ENCODE measurements around the gene SEMA4B.

The SEMA4B gene

DNA sequence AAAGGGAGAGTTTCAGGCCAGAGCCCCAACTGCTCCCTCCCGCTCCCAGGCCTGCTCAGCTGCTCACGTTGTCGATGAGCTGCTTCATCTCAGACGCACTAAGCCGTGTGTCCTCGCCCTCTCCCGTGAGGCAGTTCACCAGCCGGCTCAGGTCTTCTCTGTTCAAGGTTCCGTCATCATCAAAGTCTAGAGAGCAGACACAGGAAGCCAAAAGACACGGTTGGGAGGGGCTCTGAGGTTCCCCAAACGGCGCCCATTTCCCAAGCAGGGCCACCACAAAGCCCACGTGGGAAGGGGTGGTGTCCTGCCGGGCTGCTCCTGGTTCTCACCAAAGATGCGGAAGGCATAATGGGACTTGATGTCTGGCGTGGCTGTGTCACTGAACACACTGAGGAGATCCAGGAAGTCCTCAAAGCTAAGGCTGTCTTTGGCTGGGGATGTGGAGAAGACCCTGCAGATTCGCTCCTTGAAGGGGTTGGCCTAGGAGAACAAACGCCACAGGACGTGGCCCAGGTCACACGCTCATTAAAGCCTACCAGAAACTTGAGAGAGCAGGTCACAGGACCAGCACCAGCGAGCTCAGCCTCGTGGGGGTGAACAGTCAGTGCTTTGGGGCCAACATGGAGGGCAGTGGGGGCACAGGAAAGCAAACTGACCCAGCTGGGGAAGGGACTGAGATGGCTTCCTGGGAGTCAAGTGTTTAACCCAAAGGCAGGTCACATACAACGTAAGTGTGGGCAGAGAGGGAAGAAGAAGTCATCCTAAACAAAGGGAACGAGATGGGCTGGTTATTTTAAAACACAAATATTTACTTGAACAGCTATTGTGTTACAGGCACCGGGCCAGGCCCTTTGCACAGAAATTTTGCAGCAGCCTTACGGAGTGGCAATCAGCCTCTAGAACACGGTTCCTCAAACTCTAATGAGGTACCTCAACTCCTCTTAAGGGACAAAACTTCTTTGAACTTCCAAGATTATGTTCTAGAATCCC, 30.2 kb downstream of the SEMA4B start:
- Histone ChIP-seq H3K9me3 (ENCODE audit: control insufficient read depth, insufficient read depth, low read length) (no peaks in the 10 kb centered on the region), H3F3A (ENCODE audit: control insufficient read depth, insufficient read depth) (0 out of 2 replicates have a peak, but pooled peaks cover 2% of the 10 kb centered on the region), H3K4me3 (ENCODE audit: low read length) (peak overlapping the region; percentile 96), H3K79me2 (ENCODE audit: control insufficient read depth, low read length) (peaks cover 29% of the 10 kb centered on the region), H3K36me3 (ENCODE audit: control insufficient read depth, low read length) (peaks cover 41% of the 10 kb centered on the region), H3K4me1 (ENCODE audit: control insufficient read depth, low read length) (peaks cover 35% of the 10 kb centered on the region), H3K27ac (ENCODE audit: low read depth, low read length) (peak overlapping the region; percentile 48), H4K20me1 (ENCODE audit: control insufficient read depth, insufficient read depth, low read depth, low read length) (no peaks in the 10 kb centered on the region), H3K27me3 (ENCODE audit: control insufficient read depth, low read length) (no peaks in the 10 kb centered on the region), H3K9me2 (replicated peaks; ENCODE audit: control insufficient read depth, low read length) (no peaks in the 10 kb centered on the region), H3K4me2 (ENCODE audit: low read length) (peak overlapping the region; percentile 100)
- TF ChIP-seq CTCF (IDR thresholded peaks at IDR 0.05; ENCODE audit: low read depth, low read length, poor library complexity, severe bottlenecking), result no peak
- no peak for TF ChIP-seq EZH2phosphoT487 (IDR thresholded peaks at IDR 0.05; ENCODE audit: borderline replicate concordance, low read length)

DNA sequence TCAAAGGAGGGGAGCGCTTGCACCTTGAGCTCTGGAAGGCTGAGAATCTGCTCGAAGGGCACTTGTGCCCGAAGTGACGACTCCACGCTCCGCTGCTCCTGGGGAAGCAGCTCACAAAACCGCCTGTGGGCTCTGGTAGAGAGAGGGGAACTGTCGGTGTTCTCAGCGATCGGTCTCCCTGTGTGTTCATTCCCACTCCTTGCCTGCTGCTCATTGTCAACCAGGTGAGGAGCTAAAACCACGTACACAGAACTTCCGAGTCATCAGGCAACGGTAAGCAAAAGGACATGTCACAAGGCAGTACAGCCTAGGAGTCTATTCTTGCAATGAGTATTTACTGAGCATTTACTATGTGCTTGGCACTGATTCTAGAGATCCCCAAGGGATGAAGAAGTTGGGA, 31.1 kb downstream of the SEMA4B start:
- Histone ChIP-seq H3K79me2 (ENCODE audit: control insufficient read depth, low read length) (peaks cover 29% of the 10 kb centered on the region), H3K27ac (ENCODE audit: low read depth, low read length) (peak overlapping the region; percentile 48), H3K4me2 (ENCODE audit: low read length) (peak overlapping the region; percentile 100), H3K4me1 (ENCODE audit: control insufficient read depth, low read length) (peaks cover 35% of the 10 kb centered on the region), H3K36me3 (ENCODE audit: control insufficient read depth, low read length) (peaks cover 41% of the 10 kb centered on the region), H3K9me3 (ENCODE audit: control insufficient read depth, insufficient read depth, low read length) (no peaks in the 10 kb centered on the region), H3K9me2 (replicated peaks; ENCODE audit: control insufficient read depth, low read length) (no peaks in the 10 kb centered on the region), H3K4me3 (ENCODE audit: low read length) (peak overlapping the region; percentile 96), H4K20me1 (ENCODE audit: control insufficient read depth, insufficient read depth, low read depth, low read length) (no peaks in the 10 kb centered on the region), H3K27me3 (ENCODE audit: control insufficient read depth, low read length) (no peaks in the 10 kb centered on the region), H3F3A (ENCODE audit: control insufficient read depth, insufficient read depth) (0 out of 2 replicates have a peak, but pooled peaks cover 2% of the 10 kb centered on the region)
- TF ChIP-seq CTCF (IDR thresholded peaks at IDR 0.05; ENCODE audit: low read depth, low read length, poor library complexity, severe bottlenecking), result no peak
- no peak for TF ChIP-seq EZH2phosphoT487 (IDR thresholded peaks at IDR 0.05; ENCODE audit: borderline replicate concordance, low read length)

GRCh38 chr15:90232941-90233386, 31.8 kb downstream of the SEMA4B start:
- Histone ChIP-seq H3K9me2 (replicated peaks; ENCODE audit: control insufficient read depth, low read length) (no peaks in the 10 kb centered on the region), H3K4me2 (ENCODE audit: low read length) (peak overlapping the region; percentile 100), H4K20me1 (ENCODE audit: control insufficient read depth, insufficient read depth, low read depth, low read length) (no peaks in the 10 kb centered on the region), H3F3A (ENCODE audit: control insufficient read depth, insufficient read depth) (0 out of 2 replicates have a peak, but pooled peaks cover 2% of the 10 kb centered on the region), H3K9me3 (ENCODE audit: control insufficient read depth, insufficient read depth, low read length) (no peaks in the 10 kb centered on the region), H3K27ac (ENCODE audit: low read depth, low read length) (peak overlapping the region; percentile 43), H3K4me1 (ENCODE audit: control insufficient read depth, low read length) (peaks cover 35% of the 10 kb centered on the region), H3K27me3 (ENCODE audit: control insufficient read depth, low read length) (no peaks in the 10 kb centered on the region), H3K36me3 (ENCODE audit: control insufficient read depth, low read length) (peaks cover 42% of the 10 kb centered on the region), H3K79me2 (ENCODE audit: control insufficient read depth, low read length) (peaks cover 29% of the 10 kb centered on the region), H3K4me3 (ENCODE audit: low read length) (peak overlapping the region; percentile 96)
- TF ChIP-seq EZH2phosphoT487 (IDR thresholded peaks at IDR 0.05; ENCODE audit: borderline replicate concordance, low read length), result no peak
- TF ChIP-seq CTCF (IDR thresholded peaks at IDR 0.05; ENCODE audit: low read depth, low read length, poor library complexity, severe bottlenecking), result peak; percentile 46
